A549 (cell line): ENCODE results near the gene DENND10. TPM values are rescaled to one million over a fixed set of nuclear protein-coding genes. Genes with fewer than 3 reads are reported as not detected.
A peak's percentile ranks its signal among the peaks of the same experiment; 100 is the strongest.

ENCODE experiments used
- ATAC-seq, 2 experiments: fragments of 200-7000 bp in 1 of 2; fragments of >200 bp in 1 of 2; cut with Nextera tagmentation in 1 of 2; cut with Tn5 transposase in 1 of 2; 3 replicates each; pipeline versions ENCODE4 v1.8.0 to v1.9.1; 2018 to 2020; ENCODE audit warnings: mild to moderate bottlenecking in 1 of 2, moderate library complexity in 1 of 2
- CTCF ChIA-PET: fragments of 300-600 bp; sonication (Branson Sonifier 250); formaldehyde crosslinking; extraction: SDS; loops from one replicate; lab custom pipeline; 2021; ENCODE audit warnings: antibody characterized with exemption, inconsistent platforms; lab: Yijun Ruan, JAX
- POLR2A ChIA-PET: fragments of 350-600 bp; formaldehyde crosslinking; extraction: SDS; loops from one replicate; lab custom pipeline; 2021; ENCODE audit warnings: antibody characterized with exemption, inconsistent platforms; lab: Yijun Ruan, JAX
- DNase-seq, 2 experiments: peaks; one replicate each; pipeline versions ENCODE4 v3.0.0 to v3.0.0-alpha.2; 2011 to 2016; ENCODE audit warnings: low read depth in 1 of 2, low spot score in 1 of 2
- FAIRE-seq: peaks from 2 replicates; lab custom pipeline; 2011; peaks lifted over from hg19 to GRCh38; lab: Jason Lieb, UNC
- H3K27ac ChIP-seq, 2 experiments: fragments of >200 bp; sonication (Bioruptor Twin); formaldehyde crosslinking; 3 replicates each; pipeline ENCODE4 v1.5.1; 2016 to 2017
- H3K4me1 ChIP-seq: fragments of >200 bp; sonication (Bioruptor Twin); formaldehyde crosslinking; 3 replicates; pipeline ENCODE4 v1.6.1; 2016
- H3K4me2 ChIP-seq: fragments of >200 bp; sonication (Bioruptor Twin); formaldehyde crosslinking; 3 replicates; pipeline ENCODE4 v1.6.1; 2016
- H3K4me3 ChIP-seq: fragments of >200 bp; sonication (Bioruptor Twin); formaldehyde crosslinking; 3 replicates; pipeline ENCODE4 v1.5.1; 2016
- H3K9me3 ChIP-seq: fragments of >200 bp; sonication (Bioruptor Twin); formaldehyde crosslinking; 3 replicates; pipeline ENCODE4 v1.6.1; 2016
- BHLHE40 ChIP-seq: IDR thresholded peaks from 2 replicates; pipeline ENCODE4 v1.6.1; 2012; ENCODE audit warnings: low read depth, low read length, inconsistent platforms
- CHD2 ChIP-seq: fragments of 150-350 bp; IDR thresholded peaks from 2 replicates; pipeline ENCODE4 v1.6.1; 2014; ENCODE audit warnings: low read length; ENCODE audit not compliant: partially characterized antibody
- FOSL2 ChIP-seq, 2 experiments: fragments of 450-650 bp in 1 of 2; fragments of >200 bp in 1 of 2; sonication (Bioruptor Twin) in 1 of 2; formaldehyde crosslinking; IDR thresholded peaks; 2 replicates each; pipeline versions ENCODE4 v1.5.0 to v1.6.1; 2016 to 2020; ENCODE audit warnings: mild to moderate bottlenecking in 1 of 2, moderate library complexity in 1 of 2
- HDAC2 ChIP-seq: fragments of 200-600 bp; sonication (generic); IDR thresholded peaks from 2 replicates; pipeline ENCODE4 v1.6.1; 2016
- HEYL ChIP-seq: fragments of 250-450 bp; sonication (Bioruptor Pico); IDR thresholded peaks from 2 replicates; pipeline ENCODE4 v1.8.0; 2021; ENCODE audit warnings: mild to moderate bottlenecking, moderate library complexity
- KDM1A ChIP-seq: fragments of 200-600 bp; sonication (generic); IDR thresholded peaks from 2 replicates; pipeline ENCODE4 v1.6.1; 2016; ENCODE audit warnings: low read depth, mild to moderate bottlenecking
- MAFK ChIP-seq: fragments of 450-650 bp; IDR thresholded peaks from 2 replicates; pipeline ENCODE4 v1.6.1; 2014; ENCODE audit not compliant: partially characterized antibody
- MYC ChIP-seq: IDR thresholded peaks from 2 replicates; pipeline ENCODE4 v1.6.1; 2012; ENCODE audit warnings: mild to moderate bottlenecking, inconsistent platforms, low read length, improper control_type of control experiment, borderline replicate concordance
- NFE2L2 ChIP-seq: fragments of 150-350 bp; conservative IDR thresholded peaks from 2 replicates; pipeline ENCODE4 v1.6.1; 2014; ENCODE audit warnings: low read length
- RAD21 ChIP-seq, 2 experiments: fragments of >200 bp in 1 of 2; sonication (Bioruptor Twin) in 1 of 2; formaldehyde crosslinking in 1 of 2; IDR thresholded peaks in 1 of 2; conservative IDR thresholded peaks in 1 of 2; 2 replicates in 1 of 2; 3 replicates in 1 of 2; pipeline ENCODE4 v1.6.1; 2012 to 2018; ENCODE audit warnings: inconsistent platforms in 1 of 2
- RFX5 ChIP-seq: fragments of 450-650 bp; IDR thresholded peaks from 2 replicates; pipeline ENCODE4 v1.7.1; 2014; ENCODE audit warnings: antibody characterized with exemption, mild to moderate bottlenecking, moderate library complexity
- SMC3 ChIP-seq: fragments of >200 bp; sonication (Bioruptor Twin); formaldehyde crosslinking; IDR thresholded peaks from 3 replicates; pipeline ENCODE4 v1.6.1; 2018; ENCODE audit warnings: inconsistent platforms
- USF2 ChIP-seq: fragments of 450-650 bp; IDR thresholded peaks from 2 replicates; pipeline ENCODE4 v1.6.1; 2014; ENCODE audit warnings: antibody characterized with exemption
- ZSCAN20 ChIP-seq: fragments of 250-450 bp; sonication (Bioruptor Pico); IDR thresholded peaks from 2 replicates; pipeline ENCODE4 v1.8.0; 2022; ENCODE audit warnings: mild to moderate bottlenecking, moderate library complexity
- WGBS: methylation state at CpG from one replicate; pipeline ENCODE4 v1.1.6; 2017; ENCODE audit errors: missing lambda C conversion rate; 5-methylcytosine and 5-hydroxymethylcytosine counted together
- polyA plus RNA-seq, 4 experiments: library from polyadenylated mRNA; depleted of rRNA in 3 of 4; stranded (reverse); fragments of >200 nt; fragmentation: RNase III in 1 of 4; extraction: RNeasy Plus Mini Kit Qiagen cat#74134 plus additional on column Dnase treatment in 1 of 4; gene quantifications; 2 replicates in 3 of 4; 3 replicates in 1 of 4; pipeline ENCODE4 v1.2.3, GENCODE V29; 2011 to 2017
- TF ChIP-seq, protein P1 (sequence below): IDR thresholded peaks from 2 replicates; pipeline ENCODE4 v1.6.1; 2012; ENCODE audit warnings: low read depth, borderline replicate concordance
- TF ChIP-seq, protein P2 (sequence below): fragments of >200 bp; sonication (Bioruptor Twin); formaldehyde crosslinking; IDR thresholded peaks from 3 replicates; pipeline ENCODE4 v1.5.1; 2016

The DENND10 gene
- polyA plus RNA-seq, 2 of the 4 experiments (the other 2 are of a cell fraction), result 49.7 to 94.3 TPM

DNA sequence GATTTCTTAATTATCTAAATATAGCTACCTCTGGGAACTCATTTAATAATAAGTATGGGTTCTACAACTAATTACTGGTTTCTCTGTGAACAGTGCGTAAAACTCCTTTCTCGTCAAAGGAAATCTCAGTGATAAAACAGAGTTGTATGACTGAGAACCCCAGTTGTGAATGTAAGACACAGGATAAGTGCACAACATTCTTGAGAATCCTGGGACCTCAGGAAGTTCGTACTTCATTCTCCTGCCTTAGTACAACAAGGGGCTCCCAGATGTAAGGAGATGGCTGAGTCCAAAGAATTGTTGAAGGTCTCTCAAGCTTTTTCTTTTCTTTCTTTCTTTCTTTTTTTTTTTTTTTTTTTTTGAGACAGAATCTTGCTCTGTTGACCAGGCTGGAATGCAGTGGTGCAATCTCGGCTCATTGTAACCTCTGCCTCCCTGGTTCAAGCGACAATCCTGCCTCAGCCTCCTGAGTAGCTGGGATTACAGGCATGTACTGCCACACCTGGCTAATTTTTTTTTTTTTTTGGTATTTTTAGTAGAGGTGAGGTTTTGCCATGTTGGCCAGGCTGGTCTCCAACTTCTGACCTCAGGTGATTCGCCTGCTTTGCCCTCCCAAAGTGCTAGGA, 12.5 kb downstream of the DENND10 start:
- TF ChIP-seq, protein P1, sequence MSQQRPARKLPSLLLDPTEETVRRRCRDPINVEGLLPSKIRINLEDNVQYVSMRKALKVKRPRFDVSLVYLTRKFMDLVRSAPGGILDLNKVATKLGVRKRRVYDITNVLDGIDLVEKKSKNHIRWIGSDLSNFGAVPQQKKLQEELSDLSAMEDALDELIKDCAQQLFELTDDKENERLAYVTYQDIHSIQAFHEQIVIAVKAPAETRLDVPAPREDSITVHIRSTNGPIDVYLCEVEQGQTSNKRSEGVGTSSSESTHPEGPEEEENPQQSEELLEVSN, result no peak
- TF ChIP-seq ZSCAN20 (CRISPR knock-in tag), result no peak
- no peak for TF ChIP-seq MAFK
- no peak for TF ChIP-seq USF2
- WGBS, result 94% methylated on average over 6 of the region's 6 CpGs
- DNase-seq, result no peak
- Histone ChIP-seq H3K4me2 (no peak overlapping the region), H3K4me3 (no peak overlapping the region), H3K27ac (peak overlapping the region in 1 of 2 experiments; percentile 18; a peak in 1 of 6 replicates), H3K9me3 (no peaks in the 10 kb centered on the region), H3K4me1 (peaks cover 52% of the 10 kb centered on the region)
- CTCF ChIA-PET, result interaction anchor here (0.5 to 1.1 kb wide), 2 partner anchors 22 to 437 kb away, joined by 3 read pairs; no protein-coding TSS in a partner anchor
- FAIRE-seq, result no peak
- POLR2A ChIA-PET, result interaction anchor here (0.7 kb wide), 1 partner anchor 494 kb away, joined by 3 read pairs; no protein-coding TSS in a partner anchor
- no peak for ATAC-seq

GRCh38 chr10:119118231-119118630, 14.3 kb downstream of the DENND10 start:
- H3K4me1 ChIP-seq, result peaks cover 38% of the 10 kb centered on the region
- ChIA-PET CTCF (no interaction called here), POLR2A (interaction anchor here (1.0 kb wide), 1 partner anchor 13 kb away, joined by 4 read pairs; no protein-coding TSS in a partner anchor)
- DNase-seq (no peak), ATAC-seq (no peak), FAIRE-seq (no peak)
- H3K9me3 ChIP-seq, result no peaks in the 10 kb centered on the region
- H3K27ac ChIP-seq, result no peak overlapping the region
- no peak overlapping the region for H3K4me3 ChIP-seq
- H3K4me2 ChIP-seq, result no peak overlapping the region
- TF ChIP-seq CHD2, result no peak
- TF ChIP-seq, protein P2, sequence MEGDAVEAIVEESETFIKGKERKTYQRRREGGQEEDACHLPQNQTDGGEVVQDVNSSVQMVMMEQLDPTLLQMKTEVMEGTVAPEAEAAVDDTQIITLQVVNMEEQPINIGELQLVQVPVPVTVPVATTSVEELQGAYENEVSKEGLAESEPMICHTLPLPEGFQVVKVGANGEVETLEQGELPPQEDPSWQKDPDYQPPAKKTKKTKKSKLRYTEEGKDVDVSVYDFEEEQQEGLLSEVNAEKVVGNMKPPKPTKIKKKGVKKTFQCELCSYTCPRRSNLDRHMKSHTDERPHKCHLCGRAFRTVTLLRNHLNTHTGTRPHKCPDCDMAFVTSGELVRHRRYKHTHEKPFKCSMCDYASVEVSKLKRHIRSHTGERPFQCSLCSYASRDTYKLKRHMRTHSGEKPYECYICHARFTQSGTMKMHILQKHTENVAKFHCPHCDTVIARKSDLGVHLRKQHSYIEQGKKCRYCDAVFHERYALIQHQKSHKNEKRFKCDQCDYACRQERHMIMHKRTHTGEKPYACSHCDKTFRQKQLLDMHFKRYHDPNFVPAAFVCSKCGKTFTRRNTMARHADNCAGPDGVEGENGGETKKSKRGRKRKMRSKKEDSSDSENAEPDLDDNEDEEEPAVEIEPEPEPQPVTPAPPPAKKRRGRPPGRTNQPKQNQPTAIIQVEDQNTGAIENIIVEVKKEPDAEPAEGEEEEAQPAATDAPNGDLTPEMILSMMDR, result no peak
- no peak for TF ChIP-seq HDAC2
- no peak for TF ChIP-seq MYC
- no peak for TF ChIP-seq RFX5
- no peak for TF ChIP-seq NFE2L2
- no peak for TF ChIP-seq KDM1A
- no peak for TF ChIP-seq HEYL
- TF ChIP-seq BHLHE40, result no peak
- WGBS, result 91% methylated on average over 5 of the region's 5 CpGs

- Histone ChIP-seq H3K4me2 (no peak overlapping the region), H3K9me3 (no peaks in the 10 kb centered on the region), H3K4me3 (no peak overlapping the region), H3K27ac (0 out of 6 replicates have a peak overlapping the region, but pooled peaks of 1 of the 2 experiments have one; percentile 10), H3K4me1 (peaks cover 27% of the 10 kb centered on the region)
- ChIA-PET POLR2A (no interaction called here), CTCF (no interaction called here)
- ATAC-seq (no peak), FAIRE-seq (no peak), DNase-seq (no peak)
- no peak for TF ChIP-seq SMC3
- no peak for TF ChIP-seq FOSL2 (IDR thresholded peaks at IDR 0.05)
- TF ChIP-seq FOSL2 (CRISPR knock-in tag; IDR thresholded peaks at IDR 0.05), result peak; percentile 34; the same call in 1 of the 2 replicates
- TF ChIP-seq RAD21 (conservative IDR thresholded peaks at IDR 0.05 in 1 of 2, IDR thresholded peaks at IDR 0.05 in 1 of 2), result no peak
- WGBS, result 81% methylated on average over 1 of the region's 1 CpG
Observed at GRCh38 chr10:119119400-119119799, 15.5 kb downstream of the DENND10 start.
